ENCODE data around the gene C18orf63.
"Not testable (repeated sequence)": the region's sequence is repeated elsewhere in the genome, so short reads cannot be mapped to it uniquely, and the experiment has no call there.

Gene C18orf63

DNA sequence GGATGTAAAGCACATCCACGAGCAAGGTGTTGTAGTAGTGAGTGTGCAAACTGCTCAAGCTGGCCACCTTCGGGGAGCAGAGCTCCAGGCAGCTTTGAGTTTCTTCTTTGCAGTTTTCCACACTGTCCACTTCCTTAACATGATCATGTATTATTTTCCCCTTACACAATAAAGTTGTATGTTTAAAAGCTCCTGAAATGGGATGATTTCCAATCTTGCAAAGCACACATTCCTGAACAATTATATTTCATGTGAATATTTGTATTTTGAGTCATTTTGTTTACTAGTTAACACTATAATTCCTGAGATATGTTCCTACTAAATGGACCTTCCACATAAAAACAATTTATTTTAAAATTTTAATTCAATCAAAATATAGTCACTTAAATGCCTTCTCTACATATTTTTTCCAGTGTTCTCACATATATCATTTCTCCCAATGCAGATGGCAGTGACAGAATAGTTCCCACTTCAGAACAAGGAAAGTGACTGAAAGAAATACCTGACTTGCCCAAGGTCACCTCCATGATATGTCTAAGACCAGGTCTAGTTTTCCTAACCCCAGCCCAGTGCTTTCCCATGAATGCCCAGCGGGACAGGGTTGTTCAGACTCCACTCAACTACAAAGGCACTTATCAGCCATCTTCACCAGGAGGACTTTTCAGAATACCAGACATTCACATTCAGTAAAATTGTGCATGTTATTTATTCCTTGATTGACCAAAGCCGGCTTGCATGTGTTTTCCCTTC lies 29.4 kb upstream of the C18orf63 start:
- no peak for DNase-seq (ENCODE audit: low read depth in 2 of 2)

DNA sequence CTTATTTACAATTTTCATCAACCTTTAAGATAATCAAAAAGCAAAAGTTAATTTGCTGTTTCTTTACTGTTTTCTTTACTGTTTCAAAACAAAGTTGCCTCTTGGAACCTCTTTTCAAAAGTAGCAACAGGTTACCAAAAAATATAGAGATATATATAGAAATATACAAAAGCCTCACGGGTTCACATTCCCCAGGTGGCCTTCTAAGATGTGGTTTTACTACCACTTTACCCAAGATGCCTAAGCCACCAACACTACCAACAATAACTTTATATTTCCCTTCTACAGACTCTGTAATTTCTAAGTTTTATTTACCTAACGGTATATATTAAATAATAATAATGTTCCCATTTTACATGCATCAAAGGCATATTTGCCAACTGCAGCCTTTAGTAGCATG lies 28.8 kb upstream of the C18orf63 start:
- no peak for DNase-seq (ENCODE audit: low read depth in 2 of 2)

DNA sequence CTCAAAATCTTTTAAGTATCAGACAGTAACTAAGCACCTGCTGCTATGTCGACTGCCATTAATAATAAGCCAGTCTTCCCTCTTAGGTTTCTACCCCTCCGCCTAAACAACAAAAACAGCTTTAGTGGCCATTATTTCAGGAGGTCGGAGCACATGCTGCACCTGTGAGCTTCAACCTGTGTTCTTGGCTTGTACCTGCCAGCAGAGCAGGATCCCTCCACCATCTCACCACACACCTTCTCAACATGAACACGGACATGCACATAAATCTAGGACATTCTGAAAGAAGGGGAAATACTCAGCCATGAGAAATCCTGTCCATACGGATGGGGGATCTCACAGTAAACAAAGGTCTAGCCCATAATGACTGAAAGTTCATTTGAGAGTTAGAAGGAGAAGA lies 27.6 kb upstream of the C18orf63 start:
- no peak for DNase-seq (ENCODE audit: low read depth in 2 of 2)

DNA sequence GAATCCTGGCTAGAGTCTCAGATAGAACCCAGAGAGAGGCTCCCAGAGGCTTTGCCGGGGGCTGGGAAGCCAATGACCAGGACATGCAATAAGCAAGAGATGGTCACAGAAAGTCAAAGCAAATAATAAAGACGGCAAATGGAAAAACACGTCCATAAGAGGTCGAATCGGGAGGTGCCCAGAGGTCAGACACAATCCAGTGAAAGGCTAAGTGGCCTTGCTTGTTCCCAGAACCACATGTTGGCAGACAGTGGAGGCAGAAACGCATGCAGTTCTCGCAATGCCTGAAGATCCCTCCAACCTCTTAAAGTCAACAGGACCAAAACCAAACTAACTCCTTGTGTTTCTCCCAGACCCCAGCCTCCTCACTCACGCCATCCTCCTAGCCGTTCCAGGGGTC lies 26.9 kb upstream of the C18orf63 start:
- no peak for DNase-seq (ENCODE audit: low read depth in 2 of 2)

DNA sequence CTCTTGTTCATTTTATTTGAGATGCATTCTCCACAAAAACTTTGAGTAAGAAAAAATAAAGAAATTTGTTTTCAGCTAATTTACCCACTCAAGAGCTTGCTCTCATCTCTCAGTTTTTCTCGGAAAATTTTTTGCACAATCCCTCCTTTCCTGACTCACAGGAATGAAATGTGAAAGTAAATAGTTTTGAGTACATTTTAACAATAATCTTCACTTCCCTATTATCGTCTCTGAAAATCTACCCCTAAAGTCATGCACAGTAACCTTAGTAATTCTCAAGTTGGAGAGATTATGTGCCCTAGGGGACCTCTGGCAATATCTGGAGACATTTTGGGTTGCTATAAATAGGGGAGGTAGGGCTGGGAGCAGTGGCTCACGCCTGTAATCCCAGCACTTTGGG lies 26.5 kb upstream of the C18orf63 start:
- DNase-seq (ENCODE audit: low read depth in 2 of 2) = no peak

DNA sequence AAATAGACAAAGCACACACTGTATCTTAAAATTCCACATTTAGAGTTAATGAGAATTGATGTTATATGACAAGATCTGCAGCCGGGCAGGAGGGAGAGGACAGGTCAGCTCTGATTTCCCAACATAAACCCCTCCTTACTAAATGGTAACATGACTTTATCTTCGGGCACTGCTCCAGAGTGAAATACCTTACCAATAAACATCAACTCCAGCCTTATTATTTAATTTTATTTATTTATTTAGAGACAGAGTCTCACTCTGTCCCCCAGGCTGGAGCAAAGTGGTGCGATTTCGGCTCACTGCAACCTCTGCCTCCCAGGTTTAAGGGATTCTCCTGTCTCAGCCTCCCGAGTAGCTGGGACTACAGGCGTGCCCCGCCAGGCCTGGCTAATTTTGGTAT lies 25.6 kb upstream of the C18orf63 start:
- DNase-seq (ENCODE audit: low read depth in 2 of 2) = no peak

DNA sequence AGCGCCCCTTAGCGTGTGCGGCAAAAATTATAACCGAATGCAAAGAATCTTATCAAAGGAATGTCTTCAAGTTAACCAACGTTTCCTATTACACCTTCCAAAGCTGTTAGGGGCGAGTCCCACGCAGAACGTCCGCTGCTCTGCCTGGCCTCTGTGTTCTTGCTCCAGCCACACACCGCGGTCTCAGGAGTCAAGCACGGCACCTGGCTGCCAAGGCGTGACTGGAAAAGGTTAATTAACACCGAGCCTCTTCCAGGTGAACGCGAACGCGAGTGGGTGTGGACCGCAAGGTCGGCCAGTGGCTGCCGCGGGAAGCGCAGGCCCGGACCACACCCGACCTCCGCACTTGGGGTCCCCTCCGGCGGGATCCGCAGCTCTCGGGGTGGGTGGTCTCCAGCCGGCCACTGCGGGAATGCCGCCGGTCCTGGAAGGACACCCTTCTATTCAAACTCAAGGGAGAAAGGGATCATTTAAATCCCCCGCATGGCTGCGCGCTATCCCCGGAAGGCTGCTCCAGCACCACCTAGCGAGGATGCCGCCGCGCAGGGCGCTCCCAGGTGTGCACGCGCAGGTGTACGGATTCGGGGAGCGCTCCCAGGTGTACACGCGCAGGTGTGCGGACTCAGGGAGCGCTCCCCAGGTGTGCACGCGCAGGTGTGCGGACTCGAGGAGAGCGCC lies 24.7 kb upstream of the C18orf63 start:
- DNase-seq (ENCODE audit: low read depth in 2 of 2) = no peak

DNA sequence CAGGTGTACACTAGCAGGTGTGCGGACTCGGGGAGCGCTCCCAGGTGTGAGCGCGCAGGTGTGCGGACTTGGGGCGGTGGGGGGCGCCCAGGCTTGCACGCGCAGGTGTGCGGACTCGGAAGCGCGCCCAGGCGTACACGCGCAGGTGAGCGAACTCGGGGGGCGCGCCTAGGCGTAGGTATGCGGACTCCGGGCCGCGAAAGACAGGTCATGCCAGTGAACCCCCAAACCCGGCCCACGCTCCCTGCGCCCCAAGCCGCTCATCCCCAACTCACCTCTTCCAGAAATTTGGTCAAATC lies 24.2 kb upstream of the C18orf63 start:
- DNase-seq (ENCODE audit: low read depth in 2 of 2) = no peak

DNA sequence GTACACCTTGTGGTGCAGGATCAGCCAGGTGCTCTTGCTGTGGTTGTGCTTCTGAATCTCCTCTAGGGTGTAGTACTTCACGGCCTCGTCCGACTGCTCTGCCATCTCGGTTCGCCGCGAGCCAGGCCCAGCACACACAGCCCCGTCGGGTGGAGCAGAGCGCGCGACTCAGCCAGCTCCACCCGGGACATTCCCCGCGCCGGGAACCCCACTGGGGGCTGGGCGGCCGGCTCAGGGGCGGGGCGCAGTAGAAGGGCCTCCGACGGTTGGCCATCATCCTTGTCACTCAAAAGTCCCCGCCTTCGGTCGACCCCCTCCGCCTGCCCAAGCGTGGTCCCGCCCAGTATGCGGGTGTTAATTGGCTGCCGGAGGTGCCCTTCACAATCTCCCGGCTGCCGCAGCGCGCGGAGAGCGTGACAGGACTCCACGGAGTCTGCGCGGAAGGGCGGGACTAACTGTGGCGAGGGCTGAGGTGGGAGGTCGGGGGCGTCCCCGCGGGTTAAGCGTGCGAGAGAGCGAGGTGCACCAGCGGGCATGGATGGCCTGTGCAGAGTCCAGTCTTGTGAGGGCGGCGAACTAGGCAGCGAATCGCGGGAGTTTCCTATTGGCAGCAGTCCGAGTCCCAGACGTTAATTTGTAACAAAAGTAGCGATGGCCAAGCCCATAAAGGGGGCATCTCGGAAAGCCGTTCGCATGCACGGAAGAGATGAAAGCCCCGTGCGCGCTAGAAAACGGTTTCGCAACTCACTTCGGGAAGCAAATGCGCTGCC lies 23.7 kb upstream of the C18orf63 start, which contains the start of gene CYB5A:
Gene CYB5A, minus strand, starts transcription at position 193 of the 770 bp plus-strand sequence. Its CDS starts 88 bp downstream, at position 105.
- DNase-seq (ENCODE audit: low read depth in 2 of 2) = peak; percentile 95 to 98

DNA sequence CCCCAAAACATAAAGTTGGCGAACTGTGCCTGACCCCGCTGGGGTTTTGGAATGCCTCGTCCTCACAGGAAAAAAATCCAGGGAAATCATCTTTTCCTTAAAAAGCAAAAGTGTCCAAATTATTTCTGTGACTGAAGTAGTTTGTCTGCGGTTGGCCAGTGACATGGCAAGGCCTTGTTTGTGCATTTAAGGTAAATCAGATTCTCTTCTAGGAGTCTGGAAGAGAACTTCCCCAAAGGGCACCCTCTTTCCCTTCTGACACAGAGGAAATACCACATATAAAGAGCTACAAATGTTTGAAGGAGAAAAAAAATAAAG lies 23.1 kb upstream of the C18orf63 start:
- no peak for DNase-seq (ENCODE audit: low read depth in 2 of 2)

DNA sequence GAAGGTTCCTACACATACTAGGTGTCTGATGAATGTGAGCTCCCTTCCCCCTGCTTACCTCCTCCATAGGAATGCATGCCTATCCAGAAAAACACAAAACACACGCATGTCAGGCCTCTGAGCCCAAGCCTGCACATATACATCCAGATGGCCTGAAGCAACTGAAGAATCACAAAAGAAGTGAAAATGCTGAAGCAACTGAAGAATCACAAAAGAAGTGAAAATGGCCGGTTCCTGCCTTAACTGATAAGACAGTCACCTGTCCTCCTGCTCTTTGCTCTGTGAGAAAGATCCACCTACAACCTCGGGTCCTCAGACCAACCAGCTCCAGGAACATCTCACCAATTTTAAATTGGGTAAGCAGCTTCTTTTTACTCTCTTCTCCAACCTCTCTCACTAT lies 22.7 kb upstream of the C18orf63 start:
- DNase-seq (ENCODE audit: low read depth in 2 of 2) = not testable (repeated sequence)

DNA sequence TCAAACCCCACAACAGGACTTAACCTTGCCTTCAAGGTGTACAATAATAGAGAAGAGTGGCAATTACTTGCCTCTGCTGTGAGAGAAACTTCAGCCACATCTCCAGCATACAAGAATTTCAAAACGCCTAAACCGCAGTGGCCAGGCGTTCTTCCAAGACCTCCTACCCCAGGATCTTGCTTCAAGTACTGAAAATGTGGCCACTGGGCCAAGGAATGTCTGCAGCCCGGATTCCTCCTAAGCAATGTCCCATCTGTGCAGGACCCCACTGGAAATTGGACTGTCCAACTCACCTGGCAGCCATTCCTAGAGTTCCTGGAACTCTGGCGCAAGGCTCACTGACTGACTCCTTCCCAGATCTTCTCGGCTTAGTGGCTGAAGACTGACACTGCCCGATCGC lies 21.1 kb upstream of the C18orf63 start:
- DNase-seq (ENCODE audit: low read depth in 2 of 2) = no peak

DNA sequence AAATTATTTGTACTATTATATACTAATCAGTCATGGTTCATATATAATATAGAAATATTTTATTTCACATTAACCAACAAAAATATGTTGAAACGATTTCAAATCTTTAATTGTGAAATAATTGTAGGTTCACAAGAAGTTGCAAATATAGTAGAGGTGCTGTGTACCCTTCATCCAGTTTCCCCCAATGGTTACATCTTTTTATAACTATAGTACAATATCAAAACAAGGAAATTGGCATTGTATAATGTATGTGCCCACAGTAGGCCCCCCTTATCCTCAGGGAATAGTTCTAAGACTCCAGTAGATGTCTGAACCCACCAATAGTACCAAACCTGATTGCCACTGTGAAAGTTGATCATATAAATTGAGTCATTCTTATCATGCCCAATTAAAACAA lies 16.5 kb upstream of the C18orf63 start:
- no peak for DNase-seq (ENCODE audit: low read depth in 2 of 2)

DNA sequence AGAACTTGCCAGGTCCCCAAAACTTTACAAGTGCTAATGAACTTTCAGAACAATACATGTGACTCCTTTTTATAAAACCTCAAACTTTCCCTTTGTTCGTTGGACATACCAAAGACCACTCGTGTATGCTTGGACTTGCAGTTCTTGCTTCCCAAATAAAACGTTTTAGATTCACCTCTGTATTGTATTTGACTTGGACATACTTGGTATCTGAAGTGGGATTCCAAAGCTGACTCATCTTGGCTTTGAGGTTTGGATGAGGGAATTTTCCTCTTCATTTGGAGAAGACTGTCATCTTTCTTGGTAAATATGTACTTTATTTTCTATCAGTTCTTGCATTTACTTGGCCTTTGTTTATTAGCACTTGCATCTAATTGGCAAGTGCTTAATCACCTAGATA lies 15.9 kb upstream of the C18orf63 start:
- DNase-seq (ENCODE audit: low read depth in 2 of 2) = no peak

DNA sequence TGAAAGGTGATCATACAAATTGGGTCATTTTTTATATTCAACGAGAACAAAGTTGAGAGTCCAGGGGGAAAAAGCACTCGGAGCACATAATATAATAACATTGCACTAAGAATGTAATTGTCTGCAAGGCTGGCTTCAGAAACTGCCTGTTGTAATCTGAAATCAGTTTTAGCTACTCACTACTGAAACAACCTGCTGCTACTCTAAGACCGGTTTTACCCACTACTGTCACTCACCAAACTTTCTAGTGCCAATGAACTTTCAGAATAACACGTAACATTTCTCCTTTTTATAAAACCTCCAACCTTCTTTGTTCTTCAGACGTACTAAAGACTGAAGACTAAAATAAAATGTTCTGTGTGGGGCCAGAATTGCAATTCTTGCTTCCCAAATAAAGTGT lies 12.3 kb upstream of the C18orf63 start:
- DNase-seq (ENCODE audit: low read depth in 2 of 2) = no peak

DNA sequence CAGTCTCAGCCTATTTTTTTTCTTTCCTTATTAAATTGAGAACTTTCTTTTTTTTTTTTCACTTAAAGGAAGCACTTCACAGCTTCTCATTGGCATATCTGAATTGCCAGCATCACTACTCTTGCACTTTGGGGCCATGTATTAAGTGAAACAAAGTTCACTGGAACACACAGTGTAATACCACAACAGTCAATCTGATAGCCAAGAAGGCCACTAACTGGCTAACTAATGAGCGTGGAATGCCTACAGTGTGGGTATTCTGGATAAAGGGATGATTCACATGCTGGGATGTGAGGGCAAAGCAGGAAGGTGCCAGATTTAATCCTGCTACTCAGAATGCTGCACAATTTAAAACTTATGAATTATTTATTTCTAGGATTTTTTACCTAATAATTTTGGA lies 11.7 kb upstream of the C18orf63 start:
- no peak for DNase-seq (ENCODE audit: low read depth in 2 of 2)

DNA sequence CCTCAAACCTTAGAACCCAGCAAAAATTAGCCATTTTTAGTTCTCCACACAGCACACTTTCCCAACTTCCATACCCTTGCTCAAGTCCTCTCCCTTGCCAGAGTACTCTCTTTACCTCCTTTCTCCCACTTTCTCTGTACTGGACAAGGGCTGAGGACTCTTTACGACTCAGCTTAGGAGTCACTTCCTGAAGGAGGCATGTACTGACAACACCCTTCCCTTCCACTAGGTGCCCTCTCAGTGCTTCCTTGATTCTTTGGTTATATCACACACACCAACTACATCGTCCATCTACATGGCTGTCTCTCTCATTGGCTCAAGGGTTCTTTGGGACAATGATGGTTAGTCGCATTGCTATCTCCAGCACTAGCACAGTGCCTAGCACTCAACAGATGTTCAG lies 5.2 kb upstream of the C18orf63 start:
- no peak for DNase-seq (ENCODE audit: low read depth in 2 of 2)

DNA sequence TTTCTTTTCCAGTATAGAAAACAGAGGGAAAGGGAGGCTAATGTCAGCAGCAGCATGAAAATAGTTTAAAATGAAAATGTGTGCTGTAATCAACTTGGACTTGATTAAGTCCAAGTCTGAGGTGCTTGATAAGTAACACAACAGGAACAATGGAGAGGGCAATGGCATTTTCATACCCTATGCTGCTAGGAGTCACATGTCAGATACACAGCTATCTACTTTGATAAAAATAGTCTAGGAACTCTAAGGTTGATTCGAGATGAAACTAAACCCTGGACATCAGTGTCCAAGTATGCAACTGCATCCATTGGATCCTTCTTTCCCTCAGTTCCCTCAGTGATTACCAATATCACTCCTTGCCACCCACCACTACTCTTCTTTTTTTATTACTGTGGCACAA lies 4.6 kb upstream of the C18orf63 start:
- DNase-seq (ENCODE audit: low read depth in 2 of 2) = no peak

DNA sequence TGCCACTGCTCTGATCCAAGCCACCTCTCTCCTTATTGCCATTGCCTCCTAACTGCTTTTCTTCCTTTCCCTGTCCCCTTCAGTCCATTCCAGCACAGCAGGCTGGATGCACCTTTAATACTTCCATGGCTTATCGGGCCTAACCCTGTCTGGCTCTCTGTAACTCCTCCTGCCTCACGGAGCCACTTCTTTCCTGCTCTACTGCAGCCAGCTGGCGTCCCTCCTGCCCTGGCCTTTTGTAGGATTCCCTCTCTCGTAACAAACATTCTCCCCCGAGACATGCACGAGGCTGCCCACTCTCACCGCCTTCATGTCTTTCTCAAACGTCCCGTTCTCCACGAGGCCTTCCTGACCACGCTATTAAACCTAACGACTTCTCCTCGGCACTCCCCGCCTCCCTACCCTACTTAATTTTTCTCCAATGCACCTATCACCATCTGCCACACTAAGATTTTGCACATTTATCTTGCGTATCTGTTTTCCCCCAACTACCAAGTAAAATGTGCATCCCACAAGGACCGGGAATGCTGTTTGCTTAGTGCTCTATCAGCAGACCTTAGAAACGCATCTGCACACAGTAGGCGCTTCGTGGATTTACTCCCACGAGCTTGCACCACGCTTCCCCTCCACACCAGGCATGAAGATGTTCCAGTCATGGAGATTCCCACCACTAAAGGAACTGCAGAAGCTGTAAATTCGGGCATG lies 728 bp upstream of the C18orf63 start:
- no peak for DNase-seq (ENCODE audit: low read depth in 2 of 2)

DNA sequence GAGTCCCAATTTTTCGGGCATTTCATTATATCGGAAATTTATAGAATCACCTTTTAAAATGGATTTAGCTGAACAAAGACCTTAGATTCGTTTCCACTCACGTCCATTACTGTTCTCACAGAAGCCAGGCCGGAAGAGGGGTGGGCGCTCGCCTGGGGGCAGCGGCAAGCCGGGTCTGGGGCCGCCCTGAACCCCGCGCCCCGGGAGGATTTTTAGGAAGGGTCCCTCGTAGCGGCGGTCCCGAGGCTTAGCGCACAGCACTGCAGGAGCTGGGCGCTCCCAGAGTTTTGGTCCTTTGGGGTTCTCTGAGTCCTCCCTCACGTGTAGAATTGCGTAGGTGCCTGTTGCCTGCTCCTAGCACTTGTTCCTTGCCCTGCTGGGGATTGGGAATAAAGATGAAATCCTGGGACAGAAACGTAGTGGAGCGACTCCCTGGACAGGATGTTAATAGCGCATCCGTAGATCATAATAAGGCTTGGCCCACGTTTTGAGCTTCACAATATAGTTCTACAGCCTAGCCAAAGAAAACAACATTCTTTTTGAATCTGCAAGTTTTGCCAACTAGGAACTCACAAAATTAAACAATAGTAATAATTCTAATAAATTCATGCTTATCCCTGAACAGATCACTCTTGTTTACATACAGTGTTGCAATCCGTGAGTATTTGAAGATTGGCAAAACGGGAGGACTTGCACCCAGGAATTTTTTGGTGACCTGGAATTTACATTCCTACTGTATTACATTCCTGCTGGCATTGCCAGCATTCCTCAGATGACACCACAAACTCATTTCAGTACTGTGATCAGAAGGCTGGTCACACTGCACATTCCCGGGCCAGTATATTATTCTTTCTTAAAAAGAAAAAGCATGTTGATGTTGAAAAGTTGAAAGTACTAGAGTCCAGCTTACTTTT lies 875 bp downstream of the C18orf63 start:
- DNase-seq (ENCODE audit: low read depth in 2 of 2) = no peak

DNA sequence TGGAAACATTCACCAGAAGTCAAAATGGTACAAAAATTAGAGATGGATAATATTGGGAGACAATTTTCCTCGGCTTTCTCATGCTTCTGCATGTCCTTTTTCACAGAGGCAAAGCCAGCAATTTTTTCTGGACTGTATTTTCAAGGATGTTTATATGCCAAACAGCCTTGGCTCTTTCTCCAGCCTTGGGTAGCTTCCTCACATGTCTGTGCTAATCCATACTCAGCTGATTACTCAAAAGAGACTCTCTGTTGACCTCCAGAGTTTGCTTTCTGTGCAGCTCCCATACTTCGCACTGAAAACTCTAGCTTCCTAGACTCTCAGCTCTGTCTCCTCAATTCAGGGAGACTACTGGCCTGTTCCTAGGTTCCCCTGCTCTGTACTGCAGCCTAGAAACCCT lies 10.6 kb downstream of the C18orf63 start:
- DNase-seq (ENCODE audit: low read depth in 2 of 2) = no peak
